Spleen (tissue), 11 donors: ENCODE measurements around the gene VCL. TPM values are rescaled to one million over a fixed set of nuclear protein-coding genes. Genes with fewer than 3 reads are reported as not detected.
"Not testable (repeated sequence)": the region's sequence is repeated elsewhere in the genome, so short reads cannot be mapped to it uniquely, and the experiment has no call there.

Experiments used
- DNase-seq: peaks from one replicate; pipeline ENCODE4 v3.0.0-alpha.2; 2020
- H3K27ac ChIP-seq, 8 donors: fragments of 200-600 bp; sonication (generic) in 7 of 8; 1 replicate in 4 of 8; 2 replicates in 4 of 8; pipeline versions ENCODE4 v1.5.0 to v1.8.0; 2016 to 2021; ENCODE audit warnings: inconsistent platforms in 4 of 8, mild to moderate bottlenecking in 4 of 8, moderate library complexity in 1 of 8
- H3K27me3 ChIP-seq, 7 donors: fragments of 200-600 bp; sonication (generic) in 6 of 7; replicated peaks in 1 of 7; 1 replicate in 4 of 7; 2 replicates in 3 of 7; pipeline versions ENCODE4 v1.5.0 to v1.8.0; 2016 to 2021; ENCODE audit warnings: inconsistent platforms in 3 of 7, mild to moderate bottlenecking in 1 of 7
- H3K36me3 ChIP-seq, 6 donors: fragments of 200-600 bp; sonication (generic) in 5 of 6; 1 replicate in 4 of 6; 2 replicates in 2 of 6; pipeline versions ENCODE4 v1.5.0 to v1.8.0; 2016 to 2021; ENCODE audit warnings: inconsistent platforms in 2 of 6
- H3K4me1 ChIP-seq, 6 donors: fragments of 200-600 bp; sonication (generic) in 5 of 6; 1 replicate in 3 of 6; 2 replicates in 3 of 6; pipeline versions ENCODE4 v1.5.0 to v1.8.0; 2016 to 2021; ENCODE audit warnings: inconsistent platforms in 3 of 6
- H3K4me3 ChIP-seq, 8 donors: fragments of 200-600 bp; sonication (generic) in 7 of 8; 1 replicate in 4 of 8; 2 replicates in 4 of 8; pipeline versions ENCODE4 v1.5.0 to v1.8.0; 2016 to 2021; ENCODE audit warnings: inconsistent platforms in 4 of 8, mild to moderate bottlenecking in 4 of 8, moderate library complexity in 2 of 8
- H3K9me3 ChIP-seq, 8 donors: fragments of 200-600 bp; sonication (generic) in 7 of 8; 1 replicate in 4 of 8; 2 replicates in 4 of 8; pipeline versions ENCODE4 v1.5.0 to v1.8.0; 2016 to 2021; ENCODE audit warnings: inconsistent platforms in 4 of 8
- CTCF ChIP-seq, 11 experiments: fragments of 200-600 bp in 7 of 11; fragments of 450-650 bp in 4 of 11; sonication (generic) in 4 of 11; IDR thresholded peaks in 8 of 11; conservative IDR thresholded peaks in 3 of 11; 1 replicate in 7 of 11; 2 replicates in 4 of 11; pipeline versions ENCODE4 v1.4.0 to v1.8.0; 2016 to 2021; ENCODE audit warnings: antibody characterized with exemption in 11 of 11, inconsistent platforms in 4 of 11, mild to moderate bottlenecking in 1 of 11
- POLR2A ChIP-seq, 3 donors: fragments of 450-650 bp; IDR thresholded peaks; one replicate each; pipeline ENCODE4 v1.5.1; 2017; ENCODE audit warnings: antibody characterized with exemption in 3 of 3, mild to moderate bottlenecking in 1 of 3
- POLR2AphosphoS5 ChIP-seq, 3 donors: sonication (generic); formaldehyde crosslinking; IDR thresholded peaks; one replicate each; pipeline ENCODE4 v1.5.1; 2017; ENCODE audit warnings: antibody characterized with exemption in 3 of 3
- WGBS, 5 donors: extraction: QIAGEN DNeasy Blood & Tissue Kit in 3 of 5; methylation state at CpG; one replicate each; pipeline versions ENCODE4 v1.1.5 to v1.1.7; 2013 to 2018; 5-methylcytosine and 5-hydroxymethylcytosine counted together
- intact Hi-C: fragments of 100-400 bp; cut with DNase I; formaldehyde crosslinking; loops from one replicate; pipeline ENCODE4 v1.15.0; 2023; ENCODE audit warnings: low total_unique reads
- polyA plus RNA-seq, 3 donors: library from polyadenylated mRNA; stranded (reverse); fragments of 200-250 nt; gene quantifications; one replicate each; pipeline ENCODE4 v1.2.1, GENCODE V29; 2013
- total RNA-seq, 7 donors: library from RNA; depleted of rRNA in 3 of 7; stranded (reverse); fragments of >200 nt in 3 of 7; fragmentation: NEBNext Ultra II Directional in 4 of 7; extraction: Animal tissue kit (Norgen Biotek cat#: 25700) in 4 of 7; gene quantifications; one replicate each; pipeline versions ENCODE4 v1.1.0 to v1.2.1, GENCODE V29; 2016 to 2021
- donor health status: healthy with polysubstance abuse.
- donor health status: DM: no; HTN: no; CAD: no; lungs with moderate emphysema.
- donor health status: DM: no; HTN: no; CAD: no.
- donor health status: Bipolar disorder and iron deficiency.
- donor health status: healthy.
- donor health status: DM: no; HTN: no; CAD: no.
- donor health status: DM: yes; HTN: yes; CAD: no.

The VCL gene
- total and polyA plus RNA-seq, 10 donors, result 8.8 to 214 (median 77.6) TPM

DNA sequence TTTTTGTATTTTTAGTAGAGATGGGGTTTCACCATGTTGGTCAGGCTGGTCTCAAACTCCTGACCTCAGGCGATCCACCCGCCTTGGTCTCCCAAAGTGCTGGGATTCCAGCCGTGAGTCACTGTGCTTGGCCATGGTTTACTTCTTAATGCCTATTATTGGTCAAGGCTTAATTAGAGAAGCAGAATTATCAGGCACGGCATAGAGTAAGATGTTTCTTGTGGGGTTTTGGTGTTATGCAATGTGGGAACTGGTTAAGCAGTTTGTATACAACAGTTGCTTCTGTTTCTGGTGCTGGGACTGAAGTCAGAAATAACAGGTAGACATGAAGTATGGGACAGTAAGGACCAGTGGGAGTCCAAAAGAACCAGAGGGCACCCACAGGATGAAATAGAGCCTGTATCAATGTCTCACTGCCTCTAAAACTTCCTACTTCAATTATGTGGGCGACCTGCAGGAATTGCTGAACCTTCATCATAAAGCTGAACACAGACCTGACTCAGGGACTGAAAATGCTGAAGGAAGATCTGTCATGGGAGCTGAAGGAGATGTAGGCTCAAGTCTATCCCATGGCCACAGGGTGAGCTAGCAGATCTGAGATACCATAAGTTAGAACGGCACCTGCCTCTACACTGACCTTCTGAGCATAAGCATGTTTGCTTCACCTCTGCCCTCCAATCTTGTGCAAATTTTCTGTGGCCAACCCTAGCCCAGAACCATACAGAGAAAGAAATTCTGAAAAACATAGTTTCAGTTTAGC lies 38.3 kb upstream of the VCL start:
- no peaks in the 10 kb centered on the region for H3K9me3 ChIP-seq
- intact Hi-C loops, result no loop called here
- DNase-seq, result no peak
- 50 to 75% (median 68%) methylated on average over 6 of the region's 6 CpGs for WGBS, 5 donors
- no peaks in the 10 kb centered on the region for H3K27me3 ChIP-seq
- no peak for TF ChIP-seq POLR2A (IDR thresholded peaks at IDR 0.05)
- no peak for TF ChIP-seq POLR2AphosphoS5 (IDR thresholded peaks at IDR 0.05)
- TF ChIP-seq CTCF (IDR thresholded peaks at IDR 0.05 in 8 of 11, conservative IDR thresholded peaks at IDR 0.05 in 3 of 11), result no peak
- H3K4me1 ChIP-seq, result peaks cover 15 to 52% (median 45%) of the 10 kb centered on the region in 6 donors
- H3K36me3 ChIP-seq, result no peaks in the 10 kb centered on the region
- no peak overlapping the region for H3K4me3 ChIP-seq
- H3K27ac ChIP-seq, result peak overlapping the region in 7 of 8 donors; percentile 73 to 88 (median 85)

DNA sequence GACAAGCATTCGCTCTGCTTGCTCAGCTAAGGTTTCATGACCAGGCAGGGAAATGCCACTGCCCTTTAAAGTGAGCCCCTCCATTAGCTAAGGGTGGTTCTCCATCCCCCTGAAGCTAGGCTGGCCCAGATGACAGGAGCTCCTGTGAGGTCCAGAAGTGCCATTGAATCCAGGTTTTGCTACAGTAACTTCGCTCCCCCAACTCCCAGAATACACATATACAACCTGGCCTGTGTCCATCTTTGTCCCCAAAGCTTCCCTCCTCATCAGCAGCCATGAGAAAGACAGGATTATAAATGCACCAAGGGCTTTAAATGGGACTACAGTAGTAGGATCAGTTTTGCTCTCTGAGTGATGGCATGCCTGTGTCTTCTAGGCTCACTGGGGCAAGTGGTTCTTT lies 35.5 kb upstream of the VCL start:
- Histone ChIP-seq H3K27me3 (no peaks in the 10 kb centered on the region), H3K36me3 (no peaks in the 10 kb centered on the region), H3K27ac (no peak overlapping the region), H3K4me3 (no peak overlapping the region), H3K4me1 (peaks cover 1 to 58% (median 33%) of the 10 kb centered on the region in 6 donors), H3K9me3 (no peaks in the 10 kb centered on the region)
- no peak for TF ChIP-seq CTCF (IDR thresholded peaks at IDR 0.05 in 8 of 11, conservative IDR thresholded peaks at IDR 0.05 in 3 of 11)
- TF ChIP-seq POLR2A (IDR thresholded peaks at IDR 0.05), result no peak
- no peak for TF ChIP-seq POLR2AphosphoS5 (IDR thresholded peaks at IDR 0.05)
- no peak for DNase-seq
- 92 to 100% (median 95%) methylated on average over 2 of the region's 2 CpGs for WGBS, 5 donors
- intact Hi-C loops, result no loop called here

DNA sequence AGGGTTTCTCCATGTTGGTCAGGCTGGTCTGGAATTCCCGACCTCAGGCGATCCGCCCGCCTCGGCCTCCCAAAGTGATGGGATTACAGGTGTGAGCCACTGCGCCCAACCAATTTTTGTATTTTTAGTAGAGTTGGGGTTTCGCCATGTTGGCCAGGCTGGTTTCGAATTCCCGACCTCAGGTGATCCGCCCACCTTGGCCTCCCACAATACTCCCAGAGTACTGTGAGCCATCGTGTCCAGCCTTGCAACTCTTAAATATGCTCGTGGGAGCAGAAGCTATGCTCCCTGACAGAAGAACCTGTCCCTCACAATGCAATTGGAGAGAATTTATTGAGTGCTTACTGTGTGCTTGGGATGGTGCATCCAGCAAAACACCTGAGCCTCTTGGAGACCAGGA lies 34.4 kb upstream of the VCL start:
- H3K4me3 ChIP-seq, H3K36me3 ChIP-seq, DNase-seq, intact Hi-C loops, H3K9me3 ChIP-seq, H3K27me3 ChIP-seq, H3K27ac ChIP-seq: not testable (repeated sequence)
- 93 to 98% (median 97%) methylated on average over 12 of the region's 12 CpGs for WGBS, 5 donors
- H3K4me1 ChIP-seq, result peaks cover 0 to 58% (median 27%) of the 10 kb centered on the region in 6 donors

DNA sequence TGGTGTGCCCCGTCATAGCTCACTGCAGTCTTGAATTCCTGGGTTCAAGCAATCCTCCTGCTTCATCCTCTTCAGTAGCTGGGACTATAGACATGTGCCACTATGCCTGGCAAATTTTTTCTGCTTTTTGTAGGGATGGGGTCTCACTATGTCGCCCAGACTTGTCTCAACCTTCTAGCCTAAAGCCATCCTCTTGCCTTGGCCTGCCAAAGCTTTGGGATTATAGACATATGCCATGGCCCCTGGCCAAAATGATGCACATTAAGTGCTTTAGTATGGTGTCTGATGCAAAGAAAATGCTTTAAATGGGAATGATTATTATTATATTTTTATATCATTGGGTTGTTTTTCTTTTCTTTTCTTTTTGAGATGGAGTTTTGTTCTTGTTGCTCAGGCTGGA lies 33.2 kb upstream of the VCL start:
- Histone ChIP-seq H3K9me3 (no peaks in the 10 kb centered on the region), H3K4me1 (peaks cover 0 to 58% (median 17%) of the 10 kb centered on the region in 6 donors), H3K36me3 (no peaks in the 10 kb centered on the region), H3K27me3 (no peaks in the 10 kb centered on the region), H3K4me3 (no peak overlapping the region), H3K27ac (peak overlapping the region in 1 of 8 donors; percentile 82)
- TF ChIP-seq CTCF (IDR thresholded peaks at IDR 0.05 in 8 of 11, conservative IDR thresholded peaks at IDR 0.05 in 3 of 11), result no peak
- no peak for TF ChIP-seq POLR2AphosphoS5 (IDR thresholded peaks at IDR 0.05)
- TF ChIP-seq POLR2A (IDR thresholded peaks at IDR 0.05), result no peak
- WGBS, 5 donors, result 92 to 100% (median 97%) methylated on average over 2 of the region's 2 CpGs
- DNase-seq, result no peak
- intact Hi-C loops, result no loop called here

- H3K4me1 ChIP-seq, result peaks cover 0 to 54% (median 15%) of the 10 kb centered on the region in 6 donors
- H3K27me3 ChIP-seq, DNase-seq, H3K9me3 ChIP-seq, H3K36me3 ChIP-seq, intact Hi-C loops, H3K4me3 ChIP-seq: not testable (repeated sequence)
- 78 to 87% (median 84%) methylated on average over 12 of the region's 12 CpGs for WGBS, 5 donors
- H3K27ac ChIP-seq, result peak overlapping the region; percentile 42 to 82 (median 76)
Measured at GRCh38 chr10:73965267-73965889, 32.5 kb upstream of the VCL start.
